Measurements from ENCODE around the gene AGRN.

Gene AGRN

GRCh38 chr1:996851-997712, 22.8 kb upstream of the AGRN start:
- TF ChIP-seq POU6F1 (CRISPR knock-in tag; IDR thresholded peaks at IDR 0.05; ENCODE audit: borderline replicate concordance, low read depth) (no peak), RARB (CRISPR knock-in tag; IDR thresholded peaks at IDR 0.05) (no peak), ZFP3 (CRISPR knock-in tag; IDR thresholded peaks at IDR 0.05) (no peak)
- ATAC-seq: no peak

- ATAC-seq: no peak
- TF ChIP-seq ESRRG (CRISPR knock-in tag; IDR thresholded peaks at IDR 0.05) (no peak), ZFP30 (CRISPR knock-in tag; IDR thresholded peaks at IDR 0.05) (no peak), TCF4 (CRISPR knock-in tag; IDR thresholded peaks at IDR 0.05; ENCODE audit: borderline replicate concordance) (no peak), ZFP3 (CRISPR knock-in tag; IDR thresholded peaks at IDR 0.05) (no peak), BACH2 (CRISPR knock-in tag; IDR thresholded peaks at IDR 0.05; ENCODE audit: borderline replicate concordance) (no peak), CREB5 (CRISPR knock-in tag; IDR thresholded peaks at IDR 0.05; ENCODE audit: low read depth) (no peak), OSR1 (CRISPR knock-in tag; IDR thresholded peaks at IDR 0.05) (no peak)
Measured at GRCh38 chr1:997713-997992, 22.3 kb upstream of the AGRN start.

DNA sequence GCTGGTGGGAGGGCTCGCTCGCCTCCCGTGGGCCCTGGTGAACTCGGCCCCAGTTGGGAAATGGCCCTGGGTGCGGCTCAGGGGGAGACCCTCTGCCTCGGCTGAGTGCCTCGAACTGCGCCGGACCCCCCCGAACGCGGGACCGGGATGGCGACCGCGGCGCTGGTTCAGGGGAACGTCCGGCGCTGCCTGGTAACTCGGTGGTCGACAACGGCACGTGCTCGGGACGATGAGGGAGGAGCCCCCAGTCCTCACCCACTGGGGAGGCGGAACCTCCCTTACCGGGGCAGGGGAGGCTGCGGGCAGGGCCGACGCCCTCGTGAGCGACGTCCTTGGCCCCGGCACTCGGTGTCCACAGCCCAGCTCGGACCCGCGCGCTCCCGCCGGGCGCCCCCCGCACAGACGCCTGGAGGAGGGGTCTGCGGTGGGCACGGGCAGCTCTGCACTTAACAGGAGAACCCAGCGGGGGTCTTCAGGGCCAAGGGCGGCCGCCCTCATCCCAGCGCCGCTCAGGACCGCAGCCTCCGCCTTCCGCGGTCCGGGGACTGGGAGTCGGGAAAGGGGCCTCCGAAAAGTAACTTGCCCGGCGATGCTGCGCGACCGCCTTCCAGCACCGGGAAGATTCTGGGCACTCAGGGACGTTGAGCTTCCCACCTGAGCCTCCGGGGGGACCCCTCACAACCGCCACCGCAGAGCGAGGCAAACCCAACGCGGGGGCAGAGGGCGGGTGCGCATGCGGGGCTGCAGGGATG, 21.8 kb upstream of the AGRN start:
- ATAC-seq: no peak

More for the DNA sequence above, 21.8 kb upstream of the AGRN start:
- no peak for TF ChIP-seq TSHZ2 (CRISPR knock-in tag; IDR thresholded peaks at IDR 0.05)
- TF ChIP-seq POU6F1 (CRISPR knock-in tag; IDR thresholded peaks at IDR 0.05; ENCODE audit: borderline replicate concordance, low read depth): no peak
- TF ChIP-seq RARB (CRISPR knock-in tag; IDR thresholded peaks at IDR 0.05): no peak
- TF ChIP-seq ZNF70 (CRISPR knock-in tag; IDR thresholded peaks at IDR 0.05): no peak
- TF ChIP-seq TOX (CRISPR knock-in tag; IDR thresholded peaks at IDR 0.05; ENCODE audit: borderline replicate concordance): no peak
- no peak for TF ChIP-seq ZNF565 (CRISPR knock-in tag; conservative IDR thresholded peaks at IDR 0.05; ENCODE audit: low read depth)
- TF ChIP-seq CREB5 (CRISPR knock-in tag; IDR thresholded peaks at IDR 0.05; ENCODE audit: low read depth): no peak

All from SK-N-SH treated with all-trans-retinoic acid at 6 μM for 48 hours (cell line).